A549 (cell line): ENCODE measurements around the gene TRERF1. TPM values are rescaled to one million over a fixed set of nuclear protein-coding genes. Genes with fewer than 3 reads are reported as not detected.
A peak's percentile ranks its signal among the peaks of the same experiment; 100 is the strongest.

Experiments used
- ATAC-seq, 2 experiments: fragments of 200-7000 bp in 1 of 2; fragments of >200 bp in 1 of 2; cut with Nextera tagmentation in 1 of 2; cut with Tn5 transposase in 1 of 2; 3 replicates each; pipeline versions ENCODE4 v1.8.0 to v1.9.1; 2018 to 2020; ENCODE audit warnings: mild to moderate bottlenecking in 1 of 2, moderate library complexity in 1 of 2
- CTCF ChIA-PET: fragments of 300-600 bp; sonication (Branson Sonifier 250); formaldehyde crosslinking; extraction: SDS; loops from one replicate; lab custom pipeline; 2021; ENCODE audit warnings: antibody characterized with exemption, inconsistent platforms; lab: Yijun Ruan, JAX
- POLR2A ChIA-PET: fragments of 350-600 bp; formaldehyde crosslinking; extraction: SDS; loops from one replicate; lab custom pipeline; 2021; ENCODE audit warnings: antibody characterized with exemption, inconsistent platforms; lab: Yijun Ruan, JAX
- DNase-seq, 2 experiments: peaks; one replicate each; pipeline versions ENCODE4 v3.0.0 to v3.0.0-alpha.2; 2011 to 2016; ENCODE audit warnings: low read depth in 1 of 2, low spot score in 1 of 2
- FAIRE-seq: peaks from 2 replicates; lab custom pipeline; 2011; peaks lifted over from hg19 to GRCh38; lab: Jason Lieb, UNC
- H3K27ac ChIP-seq, 2 experiments: fragments of >200 bp; sonication (Bioruptor Twin); formaldehyde crosslinking; 3 replicates each; pipeline ENCODE4 v1.5.1; 2016 to 2017
- H3K4me1 ChIP-seq: fragments of >200 bp; sonication (Bioruptor Twin); formaldehyde crosslinking; 3 replicates; pipeline ENCODE4 v1.6.1; 2016
- H3K4me2 ChIP-seq: fragments of >200 bp; sonication (Bioruptor Twin); formaldehyde crosslinking; 3 replicates; pipeline ENCODE4 v1.6.1; 2016
- H3K4me3 ChIP-seq: fragments of >200 bp; sonication (Bioruptor Twin); formaldehyde crosslinking; 3 replicates; pipeline ENCODE4 v1.5.1; 2016
- H3K9me3 ChIP-seq: fragments of >200 bp; sonication (Bioruptor Twin); formaldehyde crosslinking; 3 replicates; pipeline ENCODE4 v1.6.1; 2016
- BHLHE40 ChIP-seq: IDR thresholded peaks from 2 replicates; pipeline ENCODE4 v1.6.1; 2012; ENCODE audit warnings: low read depth, low read length, inconsistent platforms
- CHD2 ChIP-seq: fragments of 150-350 bp; IDR thresholded peaks from 2 replicates; pipeline ENCODE4 v1.6.1; 2014; ENCODE audit warnings: low read length; ENCODE audit not compliant: partially characterized antibody
- EP300 ChIP-seq, 2 experiments: fragments of >200 bp; sonication (Bioruptor Twin); formaldehyde crosslinking; IDR thresholded peaks; 2 replicates in 1 of 2; 3 replicates in 1 of 2; pipeline ENCODE4 v1.6.1; 2016 to 2017
- FOSL2 ChIP-seq, 2 experiments: fragments of 450-650 bp in 1 of 2; fragments of >200 bp in 1 of 2; sonication (Bioruptor Twin) in 1 of 2; formaldehyde crosslinking; IDR thresholded peaks; 2 replicates each; pipeline versions ENCODE4 v1.5.0 to v1.6.1; 2016 to 2020; ENCODE audit warnings: mild to moderate bottlenecking in 1 of 2, moderate library complexity in 1 of 2
- HDAC2 ChIP-seq: fragments of 200-600 bp; sonication (generic); IDR thresholded peaks from 2 replicates; pipeline ENCODE4 v1.6.1; 2016
- KDM1A ChIP-seq: fragments of 200-600 bp; sonication (generic); IDR thresholded peaks from 2 replicates; pipeline ENCODE4 v1.6.1; 2016; ENCODE audit warnings: low read depth, mild to moderate bottlenecking
- MAFK ChIP-seq: fragments of 450-650 bp; IDR thresholded peaks from 2 replicates; pipeline ENCODE4 v1.6.1; 2014; ENCODE audit not compliant: partially characterized antibody
- MAZ ChIP-seq: fragments of 150-350 bp; IDR thresholded peaks from 2 replicates; pipeline ENCODE4 v1.6.1; 2014; ENCODE audit warnings: antibody characterized with exemption, low read depth, low read length, borderline replicate concordance
- MYC ChIP-seq: IDR thresholded peaks from 2 replicates; pipeline ENCODE4 v1.6.1; 2012; ENCODE audit warnings: mild to moderate bottlenecking, inconsistent platforms, low read length, improper control_type of control experiment, borderline replicate concordance
- NR3C1 ChIP-seq: fragments of >200 bp; sonication (Bioruptor Twin); formaldehyde crosslinking; IDR thresholded peaks from 3 replicates; pipeline ENCODE4 v1.6.1; 2017
- PBX3 ChIP-seq: IDR thresholded peaks from 2 replicates; pipeline ENCODE4 v1.6.1; 2012
- PHF8 ChIP-seq: fragments of 200-600 bp; sonication (generic); IDR thresholded peaks from 2 replicates; pipeline ENCODE4 v1.6.1; 2016; ENCODE audit warnings: low read depth, mild to moderate bottlenecking, antibody characterized with exemption, moderate library complexity, borderline replicate concordance
- POLR2A ChIP-seq: IDR thresholded peaks from 2 replicates; pipeline ENCODE4 v1.6.1; 2012; ENCODE audit warnings: mild to moderate bottlenecking, low read length
- RFX5 ChIP-seq: fragments of 450-650 bp; IDR thresholded peaks from 2 replicates; pipeline ENCODE4 v1.7.1; 2014; ENCODE audit warnings: antibody characterized with exemption, mild to moderate bottlenecking, moderate library complexity
- ZFP36 ChIP-seq: fragments of 450-650 bp; IDR thresholded peaks from 2 replicates; pipeline ENCODE4 v1.6.1; 2014; ENCODE audit warnings: borderline replicate concordance; ENCODE audit not compliant: partially characterized antibody
- ZSCAN20 ChIP-seq: fragments of 250-450 bp; sonication (Bioruptor Pico); IDR thresholded peaks from 2 replicates; pipeline ENCODE4 v1.8.0; 2022; ENCODE audit warnings: mild to moderate bottlenecking, moderate library complexity
- WGBS: methylation state at CpG from one replicate; pipeline ENCODE4 v1.1.6; 2017; ENCODE audit errors: missing lambda C conversion rate; 5-methylcytosine and 5-hydroxymethylcytosine counted together
- polyA plus RNA-seq, 4 experiments: library from polyadenylated mRNA; depleted of rRNA in 3 of 4; stranded (reverse); fragments of >200 nt; fragmentation: RNase III in 1 of 4; extraction: RNeasy Plus Mini Kit Qiagen cat#74134 plus additional on column Dnase treatment in 1 of 4; gene quantifications; 2 replicates in 3 of 4; 3 replicates in 1 of 4; pipeline ENCODE4 v1.2.3, GENCODE V29; 2011 to 2017
- TF ChIP-seq, protein P1 (sequence below): fragments of >200 bp; sonication (Bioruptor Twin); formaldehyde crosslinking; IDR thresholded peaks from 3 replicates; pipeline ENCODE4 v1.5.1; 2016
- TF ChIP-seq, protein P2 (sequence below): fragments of 250-450 bp; sonication (Bioruptor Pico); IDR thresholded peaks from 2 replicates; pipeline ENCODE4 v1.5.0; 2021; ENCODE audit warnings: mild to moderate bottlenecking, moderate library complexity, borderline replicate concordance
- TF ChIP-seq, protein P3 (sequence below): fragments of 250-450 bp; sonication (Bioruptor Pico); IDR thresholded peaks from 2 replicates; pipeline ENCODE4 v1.5.0; 2020; ENCODE audit warnings: low read depth, mild to moderate bottlenecking, moderate library complexity
- TF ChIP-seq, protein P4 (sequence below): fragments of >200 bp; sonication (Bioruptor Twin); formaldehyde crosslinking; IDR thresholded peaks from 3 replicates; pipeline ENCODE4 v1.6.1; 2016

Gene TRERF1
- polyA plus RNA-seq, 2 of the 4 experiments (the other 2 are of a cell fraction) = 2.4 to 3.5 TPM

DNA sequence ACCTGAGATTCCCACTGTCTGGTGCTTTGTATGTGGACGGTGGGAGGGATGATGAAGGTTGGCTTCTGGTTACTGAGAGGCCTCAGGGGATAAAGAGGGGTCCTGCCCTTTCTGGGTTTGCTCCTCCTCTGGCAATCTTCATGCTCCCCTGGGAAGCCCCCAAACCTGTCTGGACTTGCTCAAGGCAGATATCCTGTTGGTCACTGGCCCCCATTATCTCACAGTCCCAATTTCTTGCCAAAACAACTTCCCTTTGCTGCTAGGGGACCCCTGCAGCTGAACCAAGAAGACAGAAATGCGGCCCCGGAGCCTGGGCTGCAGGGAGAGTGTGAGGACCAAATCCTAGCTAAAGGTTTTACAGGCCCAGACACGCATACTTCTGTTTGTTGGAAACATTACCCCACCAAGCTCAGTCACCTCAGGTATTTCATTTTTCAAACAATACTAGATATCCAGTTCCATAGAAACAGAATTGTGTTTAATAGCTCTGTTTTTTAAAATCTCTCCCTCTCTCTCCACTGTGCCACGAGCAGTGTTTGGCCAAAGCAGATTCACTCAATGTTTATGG lies 170.7 kb downstream of the TRERF1 start (continued):
- TF ChIP-seq EP300 (IDR thresholded peaks at IDR 0.05) = no peak
- TF ChIP-seq, all 56 proteins: peak for 0

DNA sequence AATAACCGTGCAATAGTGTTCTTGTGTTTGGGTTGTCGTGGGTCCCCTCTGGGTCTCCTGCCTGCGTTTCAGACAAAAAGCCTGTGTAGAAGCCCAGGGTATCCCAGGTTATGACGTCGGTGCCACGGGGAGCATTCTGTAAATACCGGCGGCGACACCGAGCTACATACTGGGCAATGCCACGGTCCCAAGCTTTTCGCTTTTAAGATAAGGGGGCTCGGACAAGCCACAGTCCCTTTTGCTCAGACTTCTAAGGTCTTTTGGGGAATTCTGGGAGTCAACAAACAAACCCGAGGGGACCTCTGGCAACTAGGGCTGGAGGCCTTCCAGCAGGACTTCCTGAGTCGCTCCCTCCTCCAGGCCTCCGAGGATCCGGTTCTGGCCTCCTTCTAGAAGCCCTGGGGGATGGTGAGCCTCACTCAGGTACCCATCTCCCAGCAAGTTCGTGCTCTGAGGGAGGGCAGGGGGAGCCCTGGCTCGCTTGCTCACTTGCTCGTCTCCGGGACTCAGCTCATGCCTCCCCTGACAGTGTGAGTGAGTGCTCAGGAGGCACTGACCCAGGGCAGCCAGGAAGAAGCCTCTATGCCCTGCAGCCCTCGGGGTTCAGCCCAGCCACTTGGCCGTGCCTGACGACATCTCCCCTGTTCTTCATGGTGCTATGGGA lies 171.6 kb downstream of the TRERF1 start:
- FAIRE-seq = no peak

GRCh38 chr6:42279144-42279781 lies 172.5 kb downstream of the TRERF1 start:
- WGBS = 54% methylated on average over 7 of the region's 9 CpGs
- Histone ChIP-seq H3K4me3 (no peak overlapping the region), H3K4me1 (peaks cover 26% of the 10 kb centered on the region), H3K9me3 (no peaks in the 10 kb centered on the region), H3K4me2 (peak overlapping the region; percentile 65), H3K27ac (peak overlapping the region; percentile 54 to 85)
- CTCF ChIA-PET = interaction anchor here (1.4 to 1.8 kb wide), 2 partner anchors 11 to 18 kb away, joined by 4 to 8 read pairs; no protein-coding TSS in a partner anchor
- no peak for TF ChIP-seq MAZ
- no peak for TF ChIP-seq PHF8
- TF ChIP-seq ZSCAN20 (CRISPR knock-in tag) = no peak
- no peak for TF ChIP-seq NR3C1
- TF ChIP-seq FOSL2 (IDR thresholded peaks at IDR 0.05) = no peak
- TF ChIP-seq FOSL2 (CRISPR knock-in tag; IDR thresholded peaks at IDR 0.05) = no peak
- no peak for FAIRE-seq
- peak; percentile 15 to 18 for DNase-seq
- POLR2A ChIA-PET = no interaction called here
- peak; percentile 74 to 82; a peak in 5 of 6 replicates for ATAC-seq

More for the DNA sequence above, 171.6 kb downstream of the TRERF1 start:
- no peak for TF ChIP-seq BHLHE40
- TF ChIP-seq MAZ = no peak
- TF ChIP-seq PBX3 = no peak
- TF ChIP-seq MAFK = no peak
- Histone ChIP-seq H3K4me1 (peaks cover 26% of the 10 kb centered on the region), H3K27ac (peak overlapping the region; percentile 45 to 85; a peak in 5 of 6 replicates), H3K4me2 (peak overlapping the region; percentile 65), H3K9me3 (no peaks in the 10 kb centered on the region), H3K4me3 (no peak overlapping the region)
- ChIA-PET CTCF (interaction anchor here (1.4 to 1.8 kb wide), 2 partner anchors 12 to 19 kb away, joined by 4 to 8 read pairs; no protein-coding TSS in a partner anchor), POLR2A (no interaction called here)
- ATAC-seq (peak; percentile 47 to 52; a peak in 3 of 6 replicates), DNase-seq (no peak)
- 77% methylated on average over 15 of the region's 24 CpGs for WGBS

GRCh38 chr6:42278131-42278853 lies 173.4 kb downstream of the TRERF1 start:
- POLR2A ChIA-PET = no interaction called here
- peak overlapping the region; percentile 65; the same call in 2 of the 3 replicates for H3K4me2 ChIP-seq
- no peak overlapping the region for H3K4me3 ChIP-seq
- CTCF ChIA-PET = interaction anchor here (1.8 kb wide), 1 partner anchor 17 kb away, joined by 8 read pairs; no protein-coding TSS in a partner anchor
- FAIRE-seq (no peak), ATAC-seq (no peak), DNase-seq (no peak)
- H3K4me1 ChIP-seq = peaks cover 26% of the 10 kb centered on the region
- peak overlapping the region; percentile 54 to 85; a peak in 3 of 6 replicates for H3K27ac ChIP-seq
- no peaks in the 10 kb centered on the region for H3K9me3 ChIP-seq
- WGBS = 83% methylated on average over 7 of the region's 7 CpGs
- TF ChIP-seq, protein P1, sequence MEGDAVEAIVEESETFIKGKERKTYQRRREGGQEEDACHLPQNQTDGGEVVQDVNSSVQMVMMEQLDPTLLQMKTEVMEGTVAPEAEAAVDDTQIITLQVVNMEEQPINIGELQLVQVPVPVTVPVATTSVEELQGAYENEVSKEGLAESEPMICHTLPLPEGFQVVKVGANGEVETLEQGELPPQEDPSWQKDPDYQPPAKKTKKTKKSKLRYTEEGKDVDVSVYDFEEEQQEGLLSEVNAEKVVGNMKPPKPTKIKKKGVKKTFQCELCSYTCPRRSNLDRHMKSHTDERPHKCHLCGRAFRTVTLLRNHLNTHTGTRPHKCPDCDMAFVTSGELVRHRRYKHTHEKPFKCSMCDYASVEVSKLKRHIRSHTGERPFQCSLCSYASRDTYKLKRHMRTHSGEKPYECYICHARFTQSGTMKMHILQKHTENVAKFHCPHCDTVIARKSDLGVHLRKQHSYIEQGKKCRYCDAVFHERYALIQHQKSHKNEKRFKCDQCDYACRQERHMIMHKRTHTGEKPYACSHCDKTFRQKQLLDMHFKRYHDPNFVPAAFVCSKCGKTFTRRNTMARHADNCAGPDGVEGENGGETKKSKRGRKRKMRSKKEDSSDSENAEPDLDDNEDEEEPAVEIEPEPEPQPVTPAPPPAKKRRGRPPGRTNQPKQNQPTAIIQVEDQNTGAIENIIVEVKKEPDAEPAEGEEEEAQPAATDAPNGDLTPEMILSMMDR = no peak
- TF ChIP-seq, protein P2, sequence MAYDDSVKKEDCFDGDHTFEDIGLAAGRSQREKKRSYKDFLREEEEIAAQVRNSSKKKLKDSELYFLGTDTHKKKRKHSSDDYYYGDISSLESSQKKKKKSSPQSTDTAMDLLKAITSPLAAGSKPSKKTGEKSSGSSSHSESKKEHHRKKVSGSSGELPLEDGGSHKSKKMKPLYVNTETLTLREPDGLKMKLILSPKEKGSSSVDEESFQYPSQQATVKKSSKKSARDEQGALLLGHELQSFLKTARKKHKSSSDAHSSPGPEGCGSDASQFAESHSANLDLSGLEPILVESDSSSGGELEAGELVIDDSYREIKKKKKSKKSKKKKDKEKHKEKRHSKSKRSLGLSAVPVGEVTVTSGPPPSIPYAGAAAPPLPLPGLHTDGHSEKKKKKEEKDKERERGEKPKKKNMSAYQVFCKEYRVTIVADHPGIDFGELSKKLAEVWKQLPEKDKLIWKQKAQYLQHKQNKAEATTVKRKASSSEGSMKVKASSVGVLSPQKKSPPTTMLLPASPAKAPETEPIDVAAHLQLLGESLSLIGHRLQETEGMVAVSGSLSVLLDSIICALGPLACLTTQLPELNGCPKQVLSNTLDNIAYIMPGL (CRISPR knock-in tag) = no peak
- TF ChIP-seq POLR2A (no peak), RFX5 (no peak), HDAC2 (no peak), MYC (no peak), CHD2 (no peak), ZFP36 (no peak), KDM1A (no peak)
- TF ChIP-seq, protein P3, sequence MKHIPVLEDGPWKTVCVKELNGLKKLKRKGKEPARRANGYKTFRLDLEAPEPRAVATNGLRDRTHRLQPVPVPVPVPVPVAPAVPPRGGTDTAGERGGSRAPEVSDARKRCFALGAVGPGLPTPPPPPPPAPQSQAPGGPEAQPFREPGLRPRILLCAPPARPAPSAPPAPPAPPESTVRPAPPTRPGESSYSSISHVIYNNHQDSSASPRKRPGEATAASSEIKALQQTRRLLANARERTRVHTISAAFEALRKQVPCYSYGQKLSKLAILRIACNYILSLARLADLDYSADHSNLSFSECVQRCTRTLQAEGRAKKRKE (CRISPR knock-in tag) = no peak
- TF ChIP-seq, protein P4, sequence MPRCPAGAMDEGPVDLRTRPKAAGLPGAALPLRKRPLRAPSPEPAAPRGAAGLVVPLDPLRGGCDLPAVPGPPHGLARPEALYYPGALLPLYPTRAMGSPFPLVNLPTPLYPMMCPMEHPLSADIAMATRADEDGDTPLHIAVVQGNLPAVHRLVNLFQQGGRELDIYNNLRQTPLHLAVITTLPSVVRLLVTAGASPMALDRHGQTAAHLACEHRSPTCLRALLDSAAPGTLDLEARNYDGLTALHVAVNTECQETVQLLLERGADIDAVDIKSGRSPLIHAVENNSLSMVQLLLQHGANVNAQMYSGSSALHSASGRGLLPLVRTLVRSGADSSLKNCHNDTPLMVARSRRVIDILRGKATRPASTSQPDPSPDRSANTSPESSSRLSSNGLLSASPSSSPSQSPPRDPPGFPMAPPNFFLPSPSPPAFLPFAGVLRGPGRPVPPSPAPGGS = no peak
